ENCODE results near the gene SLC25A28.

The SLC25A28 gene

GRCh38 chr10:99619851-99620710 lies at the start of gene SLC25A28:
Gene SLC25A28, minus strand, starts transcription at chr10:99620439. Its CDS starts 104 bp downstream, at chr10:99620335.
- no peak for TF ChIP-seq CTCF (IDR thresholded peaks at IDR 0.05)

GRCh38 chr10:99667108-99667751 lies 47.0 kb upstream of the SLC25A28 start:
- Histone ChIP-seq H3K4me1 (ENCODE audit: control insufficient read depth in 1 of 2, insufficient read depth in 1 of 2, low read depth in 1 of 2, low read length in 1 of 2) (peaks cover 0 to 7% of the 10 kb centered on the region in 2 experiments), H3K27ac (no peak overlapping the region), H3K36me3 (peaks cover 32% of the 10 kb centered on the region), H3K4me3 (ENCODE audit: low read depth in 1 of 2, low read length in 1 of 2) (no peak overlapping the region), H3K27me3 (no peaks in the 10 kb centered on the region), H3K9me3 (no peaks in the 10 kb centered on the region)
- no peak for TF ChIP-seq CTCF (IDR thresholded peaks at IDR 0.05)

More at GRCh38 chr10:99619851-99620710, at the start of gene SLC25A28:
- Histone ChIP-seq H3K9me3 (no peaks in the 10 kb centered on the region), H3K27ac (peak within 1 kb of the TSS; percentile 97), H3K4me1 (ENCODE audit: control insufficient read depth in 1 of 2, insufficient read depth in 1 of 2, low read depth in 1 of 2, low read length in 1 of 2) (peaks cover 34 to 44% of the 10 kb centered on the region in 2 experiments), H3K4me3 (ENCODE audit: low read depth in 1 of 2, low read length in 1 of 2) (peak within 1 kb of the TSS; percentile 74 to 92), H3K27me3 (no peaks in the 10 kb centered on the region), H3K36me3 (no peaks in the 10 kb centered on the region)

- H3K36me3 ChIP-seq = peaks cover 26% of the 10 kb centered on the region
These were observed 45.1 kb upstream of the SLC25A28 start for GRCh38 chr10:99665304-99665703.

GRCh38 chr10:99661377-99661763 lies 41.1 kb upstream of the SLC25A28 start:
- peaks cover 37 to 62% of the 10 kb centered on the region in 2 experiments for H3K4me1 ChIP-seq (ENCODE audit: control insufficient read depth in 1 of 2, insufficient read depth in 1 of 2, low read depth in 1 of 2, low read length in 1 of 2)
- H3K27ac ChIP-seq = no peak overlapping the region
- no peaks in the 10 kb centered on the region for H3K27me3 ChIP-seq
- no peaks in the 10 kb centered on the region for H3K9me3 ChIP-seq
- H3K4me3 ChIP-seq (ENCODE audit: low read depth in 1 of 2, low read length in 1 of 2) = no peak overlapping the region
- peaks cover 8% of the 10 kb centered on the region for H3K36me3 ChIP-seq
- no peak for TF ChIP-seq CTCF (IDR thresholded peaks at IDR 0.05)

More at GRCh38 chr10:99665304-99665703, 45.1 kb upstream of the SLC25A28 start:
- TF ChIP-seq CTCF (IDR thresholded peaks at IDR 0.05) = no peak
- H3K9me3 ChIP-seq = no peaks in the 10 kb centered on the region
- H3K4me1 ChIP-seq (ENCODE audit: control insufficient read depth in 1 of 2, insufficient read depth in 1 of 2, low read depth in 1 of 2, low read length in 1 of 2) = peaks cover 2 to 26% of the 10 kb centered on the region in 2 experiments
- no peak overlapping the region for H3K27ac ChIP-seq
- no peak overlapping the region for H3K4me3 ChIP-seq (ENCODE audit: low read depth in 1 of 2, low read length in 1 of 2)
- H3K27me3 ChIP-seq = no peaks in the 10 kb centered on the region

GRCh38 chr10:99660662-99661376 lies 40.6 kb upstream of the SLC25A28 start:
- peaks cover 3% of the 10 kb centered on the region for H3K36me3 ChIP-seq
- no peak for TF ChIP-seq CTCF (IDR thresholded peaks at IDR 0.05)
- H3K4me3 ChIP-seq (ENCODE audit: low read depth in 1 of 2, low read length in 1 of 2) = no peak overlapping the region
- H3K27me3 ChIP-seq = no peaks in the 10 kb centered on the region
- H3K9me3 ChIP-seq = no peaks in the 10 kb centered on the region
- no peak overlapping the region for H3K27ac ChIP-seq
- peaks cover 42 to 68% of the 10 kb centered on the region in 2 experiments for H3K4me1 ChIP-seq (ENCODE audit: control insufficient read depth in 1 of 2, insufficient read depth in 1 of 2, low read depth in 1 of 2, low read length in 1 of 2)
